ENCODE results near the gene DSCAM. TPM values are rescaled to one million over a fixed set of nuclear protein-coding genes. Genes with fewer than 3 reads are reported as not detected.

Gene DSCAM
- total RNA-seq, 4 donors from 2014 or later, result 0.03 TPM; not detected in 3

GRCh38 chr21:40809673-40810197, 37.2 kb downstream of the DSCAM start:
- H3K4me3 ChIP-seq, result no peak overlapping the region
- no peaks in the 10 kb centered on the region for H3K36me3 ChIP-seq
- DNase-seq, result no peak
- in situ Hi-C loops (cut with MboI; ENCODE audit: low sequenced_read_pairs in 4 of 4) (no loop called here), intact Hi-C loops (cut with DNase I; ENCODE audit: low total_unique reads) (no loop called here)
- no peaks in the 10 kb centered on the region for H3K27me3 ChIP-seq
- H3K27ac ChIP-seq, result no peak overlapping the region
- ATAC-seq, result no peak
- H3K4me1 ChIP-seq, result no peaks in the 10 kb centered on the region
- TF ChIP-seq CTCF (IDR thresholded peaks at IDR 0.05 in 4 of 5, conservative IDR thresholded peaks at IDR 0.05 in 1 of 5) (no peak), POLR2A (IDR thresholded peaks at IDR 0.05) (no peak)
- no peaks in the 10 kb centered on the region for H3K9me3 ChIP-seq

DNA sequence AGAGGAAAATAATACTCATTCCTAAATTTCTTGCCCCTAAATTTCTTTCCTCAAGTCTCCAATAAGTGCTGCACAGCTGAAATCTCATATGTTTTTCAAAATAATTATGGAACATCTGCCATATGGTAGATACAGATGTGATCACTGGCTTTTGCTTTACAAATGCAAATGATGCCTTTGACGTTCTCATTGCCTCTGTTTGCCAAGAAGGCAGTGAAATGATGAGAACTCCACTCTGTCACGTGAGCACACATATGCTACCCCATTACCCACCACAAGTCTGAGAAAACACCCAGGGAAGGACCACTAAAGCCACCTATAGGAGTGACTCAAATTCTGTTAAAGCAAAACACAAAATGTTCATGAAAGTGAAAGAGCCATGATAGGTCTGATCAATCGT, 43.9 kb downstream of the DSCAM start:
- H3K4me1 ChIP-seq, result no peaks in the 10 kb centered on the region

GRCh38 chr21:40800126-40800525, 46.8 kb downstream of the DSCAM start:
- Histone ChIP-seq H3K9me3 (peaks cover 0 to 13% (median 0%) of the 10 kb centered on the region in 3 donors), H3K27ac (no peak overlapping the region), H3K4me1 (no peaks in the 10 kb centered on the region), H3K27me3 (no peaks in the 10 kb centered on the region), H3K36me3 (no peaks in the 10 kb centered on the region), H3K4me3 (no peak overlapping the region)
- TF ChIP-seq POLR2A (IDR thresholded peaks at IDR 0.05), result no peak
- TF ChIP-seq CTCF (IDR thresholded peaks at IDR 0.05 in 4 of 5, conservative IDR thresholded peaks at IDR 0.05 in 1 of 5), result no peak
- intact Hi-C loops (cut with DNase I; ENCODE audit: low total_unique reads), result no loop called here
- DNase-seq, result no peak
- ATAC-seq, result no peak
- in situ Hi-C loops (cut with MboI; ENCODE audit: low sequenced_read_pairs in 4 of 4), result no loop called here

More for the DNA sequence above, 43.9 kb downstream of the DSCAM start:
- intact Hi-C loops (cut with DNase I; ENCODE audit: low total_unique reads), result no loop called here
- Histone ChIP-seq H3K9me3 (peaks cover 0 to 13% (median 0%) of the 10 kb centered on the region in 3 donors), H3K36me3 (no peaks in the 10 kb centered on the region), H3K27ac (no peak overlapping the region), H3K4me3 (no peak overlapping the region), H3K27me3 (no peaks in the 10 kb centered on the region)
- no peak for ATAC-seq
- in situ Hi-C loops (cut with MboI; ENCODE audit: low sequenced_read_pairs in 4 of 4), result no loop called here
- TF ChIP-seq POLR2A (IDR thresholded peaks at IDR 0.05) (no peak), CTCF (IDR thresholded peaks at IDR 0.05 in 4 of 5, conservative IDR thresholded peaks at IDR 0.05 in 1 of 5) (no peak)
- no peak for DNase-seq

DNA sequence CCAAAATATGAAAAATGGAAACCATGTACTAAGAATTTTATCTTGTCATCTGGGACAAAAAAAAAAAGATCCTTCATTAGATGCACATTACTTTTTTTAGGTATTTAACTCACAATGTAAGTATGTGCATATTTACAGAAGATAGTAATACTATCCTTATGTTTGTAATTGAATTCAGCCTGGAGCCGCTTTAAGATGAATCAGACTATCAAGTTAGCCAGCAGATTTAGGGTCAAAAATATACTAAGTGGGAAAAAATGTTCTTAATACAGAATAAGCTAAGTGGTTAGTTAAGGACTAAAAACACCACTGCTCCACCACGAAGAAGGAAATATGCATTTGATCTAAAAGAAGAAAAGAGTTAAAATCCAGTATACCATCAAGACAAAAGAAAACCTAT, 49.1 kb downstream of the DSCAM start:
- no peak for ATAC-seq
- no peak for DNase-seq
- in situ Hi-C loops (cut with MboI; ENCODE audit: low sequenced_read_pairs in 4 of 4), result no loop called here
- intact Hi-C loops (cut with DNase I; ENCODE audit: low total_unique reads), result no loop called here
- Histone ChIP-seq H3K27me3 (no peaks in the 10 kb centered on the region), H3K9me3 (peaks cover 0 to 13% (median 0%) of the 10 kb centered on the region in 3 donors), H3K4me1 (no peaks in the 10 kb centered on the region), H3K4me3 (no peak overlapping the region), H3K27ac (no peak overlapping the region), H3K36me3 (no peaks in the 10 kb centered on the region)
- no peak for TF ChIP-seq CTCF (IDR thresholded peaks at IDR 0.05 in 4 of 5, conservative IDR thresholded peaks at IDR 0.05 in 1 of 5)

- no peaks in the 10 kb centered on the region for H3K4me1 ChIP-seq
- intact Hi-C loops (cut with DNase I; ENCODE audit: low total_unique reads), result no loop called here
- in situ Hi-C loops (cut with MboI; ENCODE audit: low sequenced_read_pairs in 4 of 4), result no loop called here
- H3K36me3 ChIP-seq, result no peaks in the 10 kb centered on the region
- TF ChIP-seq CTCF (IDR thresholded peaks at IDR 0.05 in 4 of 5, conservative IDR thresholded peaks at IDR 0.05 in 1 of 5) (no peak), POLR2A (IDR thresholded peaks at IDR 0.05) (no peak)
- no peak overlapping the region for H3K27ac ChIP-seq
- no peak for DNase-seq
- no peak overlapping the region for H3K4me3 ChIP-seq
- no peak for ATAC-seq
- peaks cover 0 to 13% (median 0%) of the 10 kb centered on the region in 3 donors for H3K9me3 ChIP-seq
- no peaks in the 10 kb centered on the region for H3K27me3 ChIP-seq
These were observed 49.5 kb downstream of the DSCAM start for GRCh38 chr21:40797410-40797809.
